HepG2 (cell line): ENCODE results near the gene E2F1. TPM values are rescaled to one million over a fixed set of nuclear protein-coding genes. Genes with fewer than 3 reads are reported as not detected.

Experiments
- BCL6 ChIP-seq: IDR thresholded peaks from 2 replicates; pipeline ENCODE4 v1.6.1; 2016; ENCODE audit warnings: missing genetic modification reagents, missing compliant biosample characterization
- BHLHE40 ChIP-seq: IDR thresholded peaks from 2 replicates; pipeline ENCODE4 v1.6.1; 2011; ENCODE audit warnings: low read length, improper control_type of control experiment
- GABPA ChIP-seq, 2 experiments: IDR thresholded peaks; 2 replicates each; pipeline ENCODE4 v1.6.1; 2011 to 2016; ENCODE audit warnings: low read depth in 2 of 2, low read length in 1 of 2, missing biosample characterization in 1 of 2, missing genetic modification characterization in 1 of 2
- MEF2D ChIP-seq: sonication (generic); formaldehyde crosslinking; IDR thresholded peaks from 2 replicates; pipeline ENCODE4 v1.5.1; 2020; ENCODE audit warnings: mild to moderate bottlenecking, missing genetic modification reagents
- MIXL1 ChIP-seq: IDR thresholded peaks from 2 replicates; pipeline ENCODE4 v1.6.1; 2016
- NFKB2 ChIP-seq: sonication (generic); formaldehyde crosslinking; IDR thresholded peaks from 2 replicates; pipeline ENCODE4 v1.4.0; 2020; ENCODE audit warnings: missing genetic modification reagents, borderline replicate concordance
- NR2C2 ChIP-seq: sonication (generic); formaldehyde crosslinking; IDR thresholded peaks from 2 replicates; pipeline ENCODE4 v1.4.0; 2020; ENCODE audit warnings: missing genetic modification reagents, mild to moderate bottlenecking, moderate library complexity, borderline replicate concordance
- PITX1 ChIP-seq: sonication (generic); formaldehyde crosslinking; IDR thresholded peaks from 2 replicates; pipeline ENCODE4 v1.5.1; 2020; ENCODE audit warnings: mild to moderate bottlenecking, missing genetic modification reagents
- SAP130 ChIP-seq: IDR thresholded peaks from 2 replicates; pipeline ENCODE4 v1.6.1; 2016; ENCODE audit warnings: low read depth
- ZBTB1 ChIP-seq: sonication (generic); formaldehyde crosslinking; IDR thresholded peaks from 2 replicates; pipeline ENCODE4 v1.4.0; 2020; ENCODE audit warnings: missing genetic modification reagents, borderline replicate concordance
- ZMYM4 ChIP-seq: sonication (generic); formaldehyde crosslinking; IDR thresholded peaks from 2 replicates; pipeline ENCODE4 v1.8.1; 2023; ENCODE audit warnings: mild to moderate bottlenecking, missing genetic modification reagents
- ZNF143 ChIP-seq: sonication (generic); formaldehyde crosslinking; IDR thresholded peaks from 2 replicates; pipeline ENCODE4 v1.4.0; 2020; ENCODE audit warnings: missing genetic modification reagents
- polyA plus RNA-seq, 8 experiments: library from polyadenylated mRNA; depleted of rRNA in 3 of 8; stranded (reverse) in 7 of 8; unstranded in 1 of 8; fragments of >200 nt; fragmentation: Illumina TruSeq in 4 of 8; extraction: Trizol in 4 of 8; gene quantifications; 2 replicates each; pipeline versions ENCODE4 v1.2.1 to v1.2.3, GENCODE V29; 2011 to 2016; ENCODE audit warnings: low read depth in 4 of 8, missing spikeins in 1 of 8, mixed read lengths in 1 of 8; ENCODE audit not compliant: insufficient read depth in 1 of 8
- total RNA-seq, 5 experiments: library from RNA; depleted of rRNA; stranded (reverse); fragments of >200 nt; fragmentation: Illumina TruSeq; extraction: Trizol; gene quantifications; 2 replicates each; pipeline ENCODE4 v1.2.3, GENCODE V29; 2016; ENCODE audit warnings: low read depth in 1 of 5
- TF ChIP-seq, protein P1 (sequence below): sonication (generic); formaldehyde crosslinking; IDR thresholded peaks from 2 replicates; pipeline ENCODE4 v1.4.0; 2020; ENCODE audit warnings: missing genetic modification reagents
- TF ChIP-seq, protein P2 (sequence below): sonication (generic); formaldehyde crosslinking; IDR thresholded peaks from 2 replicates; pipeline ENCODE4 v1.8.0; 2022; ENCODE audit warnings: missing genetic modification reagents, low read depth, mild to moderate bottlenecking, borderline replicate concordance
- TF ChIP-seq, protein P3 (sequence below): sonication (generic); formaldehyde crosslinking; IDR thresholded peaks from 2 replicates; pipeline ENCODE4 v1.5.1; 2020; ENCODE audit warnings: missing genetic modification reagents, mild to moderate bottlenecking, borderline replicate concordance
- TF ChIP-seq, protein P4 (sequence below): sonication (generic); formaldehyde crosslinking; conservative IDR thresholded peaks from 2 replicates; pipeline ENCODE4 v1.4.0; 2020; ENCODE audit warnings: missing genetic modification reagents
- TF ChIP-seq, protein P5 (sequence below): sonication (generic); formaldehyde crosslinking; IDR thresholded peaks from 2 replicates; pipeline ENCODE4 v1.9.0; 2021; ENCODE audit warnings: missing genetic modification reagents, borderline replicate concordance

The E2F1 gene
- total and polyA plus RNA-seq, 2 of the 13 experiments (the other 11 are each of a cell fraction or from before 2014, with no cell fraction given), result 25.5 to 39.4 TPM

DNA sequence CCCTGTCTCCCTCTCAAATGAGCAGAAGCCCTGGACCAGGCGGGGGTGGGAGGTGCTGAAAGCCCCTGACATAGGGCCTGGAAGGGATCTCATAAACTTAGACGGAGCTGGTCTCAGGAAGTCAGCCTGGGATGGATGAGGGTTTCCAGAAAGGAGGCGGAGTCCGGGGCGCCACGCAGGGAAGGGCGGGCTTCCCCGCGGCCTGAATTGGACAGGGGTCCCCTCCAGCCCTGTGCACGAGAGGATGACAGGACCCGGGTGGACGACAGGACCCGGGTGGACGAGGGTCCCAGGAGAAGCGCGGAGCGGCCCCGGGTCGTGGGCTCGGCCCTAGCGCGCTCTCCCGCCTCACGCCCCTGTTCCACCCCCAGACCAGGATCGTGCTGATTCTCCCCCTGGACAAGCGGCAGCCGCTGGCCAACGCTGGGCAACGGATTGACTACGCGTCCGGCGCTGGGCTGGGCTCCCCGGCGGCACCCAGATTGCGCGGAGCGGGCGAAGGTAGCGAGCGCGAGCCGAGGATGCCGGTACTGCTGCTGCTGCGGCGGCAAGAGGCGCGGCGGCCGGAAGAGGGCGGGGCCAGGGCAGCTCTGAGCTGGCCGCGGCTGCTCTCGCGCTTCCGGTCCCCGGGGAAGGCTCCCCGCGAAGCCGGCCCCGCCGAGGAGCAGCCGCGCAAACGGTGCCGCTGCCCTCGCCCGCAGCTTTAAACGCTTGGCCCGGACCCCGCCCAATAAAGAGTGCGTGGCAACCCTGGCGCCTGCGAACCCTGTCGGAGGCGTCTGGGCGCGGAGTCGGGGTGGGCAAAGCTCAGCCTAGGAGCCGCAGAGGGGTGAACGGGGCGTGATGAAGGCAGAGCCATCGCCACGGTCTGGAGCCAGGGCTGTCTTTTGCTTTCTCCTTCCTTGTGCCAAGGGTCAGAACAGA, 22.8 kb downstream of the E2F1 start (continued):
- TF ChIP-seq, protein P1, sequence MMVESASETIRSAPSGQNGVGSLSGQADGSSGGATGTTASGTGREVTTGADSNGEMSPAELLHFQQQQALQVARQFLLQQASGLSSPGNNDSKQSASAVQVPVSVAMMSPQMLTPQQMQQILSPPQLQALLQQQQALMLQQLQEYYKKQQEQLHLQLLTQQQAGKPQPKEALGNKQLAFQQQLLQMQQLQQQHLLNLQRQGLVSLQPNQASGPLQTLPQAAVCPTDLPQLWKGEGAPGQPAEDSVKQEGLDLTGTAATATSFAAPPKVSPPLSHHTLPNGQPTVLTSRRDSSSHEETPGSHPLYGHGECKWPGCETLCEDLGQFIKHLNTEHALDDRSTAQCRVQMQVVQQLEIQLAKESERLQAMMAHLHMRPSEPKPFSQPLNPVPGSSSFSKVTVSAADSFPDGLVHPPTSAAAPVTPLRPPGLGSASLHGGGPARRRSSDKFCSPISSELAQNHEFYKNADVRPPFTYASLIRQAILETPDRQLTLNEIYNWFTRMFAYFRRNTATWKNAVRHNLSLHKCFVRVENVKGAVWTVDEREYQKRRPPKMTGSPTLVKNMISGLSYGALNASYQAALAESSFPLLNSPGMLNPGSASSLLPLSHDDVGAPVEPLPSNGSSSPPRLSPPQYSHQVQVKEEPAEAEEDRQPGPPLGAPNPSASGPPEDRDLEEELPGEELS (CRISPR knock-in tag), result peak; percentile 50; the same call in 1 of the 2 replicates
- peak; percentile 66 for TF ChIP-seq NFKB2 (CRISPR knock-in tag)
- TF ChIP-seq ZMYM4 (CRISPR knock-in tag), result peak; percentile 60; the same call in 1 of the 2 replicates
- peak; percentile 36; the same call in 1 of the 2 replicates for TF ChIP-seq MIXL1 (CRISPR knock-in tag)
- 0 out of 2 replicates have a peak, but pooled peaks have one; percentile 25 for TF ChIP-seq ZBTB1 (CRISPR knock-in tag)
- peak; percentile 74 for TF ChIP-seq ZNF143 (CRISPR knock-in tag)
- TF ChIP-seq, protein P2, sequence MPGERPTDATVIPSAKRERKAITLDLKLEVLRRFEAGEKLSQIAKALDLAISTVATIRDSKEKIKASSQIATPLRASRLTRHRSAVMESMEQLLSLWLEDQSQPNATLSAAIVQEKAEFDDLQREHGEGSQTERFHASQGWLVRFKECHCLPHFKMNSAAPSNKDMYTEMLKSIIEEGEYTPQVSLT, result no peak
- peak; percentile 13; the same call in 1 of the 2 replicates for TF ChIP-seq NR2C2 (CRISPR knock-in tag)
- TF ChIP-seq BHLHE40, result peak; percentile 38; the same call in 1 of the 2 replicates
- TF ChIP-seq, protein P3, sequence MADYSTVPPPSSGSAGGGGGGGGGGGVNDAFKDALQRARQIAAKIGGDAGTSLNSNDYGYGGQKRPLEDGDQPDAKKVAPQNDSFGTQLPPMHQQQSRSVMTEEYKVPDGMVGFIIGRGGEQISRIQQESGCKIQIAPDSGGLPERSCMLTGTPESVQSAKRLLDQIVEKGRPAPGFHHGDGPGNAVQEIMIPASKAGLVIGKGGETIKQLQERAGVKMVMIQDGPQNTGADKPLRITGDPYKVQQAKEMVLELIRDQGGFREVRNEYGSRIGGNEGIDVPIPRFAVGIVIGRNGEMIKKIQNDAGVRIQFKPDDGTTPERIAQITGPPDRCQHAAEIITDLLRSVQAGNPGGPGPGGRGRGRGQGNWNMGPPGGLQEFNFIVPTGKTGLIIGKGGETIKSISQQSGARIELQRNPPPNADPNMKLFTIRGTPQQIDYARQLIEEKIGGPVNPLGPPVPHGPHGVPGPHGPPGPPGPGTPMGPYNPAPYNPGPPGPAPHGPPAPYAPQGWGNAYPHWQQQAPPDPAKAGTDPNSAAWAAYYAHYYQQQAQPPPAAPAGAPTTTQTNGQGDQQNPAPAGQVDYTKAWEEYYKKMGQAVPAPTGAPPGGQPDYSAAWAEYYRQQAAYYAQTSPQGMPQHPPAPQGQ (CRISPR knock-in tag), result peak; percentile 55; the same call in 1 of the 2 replicates
- peak; percentile 96 for TF ChIP-seq SAP130 (CRISPR knock-in tag)
- TF ChIP-seq, protein P4, sequence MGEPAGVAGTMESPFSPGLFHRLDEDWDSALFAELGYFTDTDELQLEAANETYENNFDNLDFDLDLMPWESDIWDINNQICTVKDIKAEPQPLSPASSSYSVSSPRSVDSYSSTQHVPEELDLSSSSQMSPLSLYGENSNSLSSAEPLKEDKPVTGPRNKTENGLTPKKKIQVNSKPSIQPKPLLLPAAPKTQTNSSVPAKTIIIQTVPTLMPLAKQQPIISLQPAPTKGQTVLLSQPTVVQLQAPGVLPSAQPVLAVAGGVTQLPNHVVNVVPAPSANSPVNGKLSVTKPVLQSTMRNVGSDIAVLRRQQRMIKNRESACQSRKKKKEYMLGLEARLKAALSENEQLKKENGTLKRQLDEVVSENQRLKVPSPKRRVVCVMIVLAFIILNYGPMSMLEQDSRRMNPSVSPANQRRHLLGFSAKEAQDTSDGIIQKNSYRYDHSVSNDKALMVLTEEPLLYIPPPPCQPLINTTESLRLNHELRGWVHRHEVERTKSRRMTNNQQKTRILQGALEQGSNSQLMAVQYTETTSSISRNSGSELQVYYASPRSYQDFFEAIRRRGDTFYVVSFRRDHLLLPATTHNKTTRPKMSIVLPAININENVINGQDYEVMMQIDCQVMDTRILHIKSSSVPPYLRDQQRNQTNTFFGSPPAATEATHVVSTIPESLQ, result no peak
- peak; percentile 69; the same call in 1 of the 2 replicates for TF ChIP-seq PITX1 (CRISPR knock-in tag)
- peak; percentile 76 for TF ChIP-seq MEF2D (CRISPR knock-in tag)
- TF ChIP-seq BCL6 (CRISPR knock-in tag), result peak; percentile 18
- TF ChIP-seq GABPA (IDR thresholded peaks at IDR 0.05; ENCODE audit: low read depth, low read length), result peak; percentile 95
- peak; percentile 86 for TF ChIP-seq GABPA (CRISPR knock-in tag; IDR thresholded peaks at IDR 0.05; ENCODE audit: low read depth)
- TF ChIP-seq, protein P5, sequence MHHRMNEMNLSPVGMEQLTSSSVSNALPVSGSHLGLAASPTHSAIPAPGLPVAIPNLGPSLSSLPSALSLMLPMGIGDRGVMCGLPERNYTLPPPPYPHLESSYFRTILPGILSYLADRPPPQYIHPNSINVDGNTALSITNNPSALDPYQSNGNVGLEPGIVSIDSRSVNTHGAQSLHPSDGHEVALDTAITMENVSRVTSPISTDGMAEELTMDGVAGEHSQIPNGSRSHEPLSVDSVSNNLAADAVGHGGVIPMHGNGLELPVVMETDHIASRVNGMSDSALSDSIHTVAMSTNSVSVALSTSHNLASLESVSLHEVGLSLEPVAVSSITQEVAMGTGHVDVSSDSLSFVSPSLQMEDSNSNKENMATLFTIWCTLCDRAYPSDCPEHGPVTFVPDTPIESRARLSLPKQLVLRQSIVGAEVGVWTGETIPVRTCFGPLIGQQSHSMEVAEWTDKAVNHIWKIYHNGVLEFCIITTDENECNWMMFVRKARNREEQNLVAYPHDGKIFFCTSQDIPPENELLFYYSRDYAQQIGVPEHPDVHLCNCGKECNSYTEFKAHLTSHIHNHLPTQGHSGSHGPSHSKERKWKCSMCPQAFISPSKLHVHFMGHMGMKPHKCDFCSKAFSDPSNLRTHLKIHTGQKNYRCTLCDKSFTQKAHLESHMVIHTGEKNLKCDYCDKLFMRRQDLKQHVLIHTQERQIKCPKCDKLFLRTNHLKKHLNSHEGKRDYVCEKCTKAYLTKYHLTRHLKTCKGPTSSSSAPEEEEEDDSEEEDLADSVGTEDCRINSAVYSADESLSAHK (CRISPR knock-in tag), result no peak
